CD4-positive, alpha-beta memory T cell (primary cell): ENCODE measurements around the gene CDKN2A. TPM values are rescaled to one million over a fixed set of nuclear protein-coding genes. Genes with fewer than 3 reads are reported as not detected.

Experiments
- CTCF ChIA-PET: fragments of 350-600 bp; sonication (Branson Sonifier 250); formaldehyde crosslinking; loops from one replicate; lab custom pipeline; 2021; ENCODE audit warnings: inconsistent platforms; ENCODE audit not compliant: partially characterized antibody; lab: Charles Lee
- POLR2A ChIA-PET: fragments of 350-600 bp; sonication (Branson Sonifier 250); formaldehyde crosslinking; loops from one replicate; lab custom pipeline; 2021; ENCODE audit not compliant: partially characterized antibody; lab: Charles Lee
- DNase-seq, 5 donors: peaks; one replicate each; pipeline versions ENCODE4 v3.0.0 to v3.0.0-alpha.2; 2020 to 2022; ENCODE audit warnings: mixed read lengths in 1 of 5
- H3K27ac ChIP-seq: one replicate; pipeline ENCODE4 v1.7.0; 2013; ENCODE audit warnings: low read depth, low read length
- H3K27me3 ChIP-seq: 2 replicates; pipeline ENCODE4 v1.7.0; 2013; ENCODE audit warnings: mild to moderate bottlenecking, low read length, moderate library complexity; ENCODE audit not compliant: insufficient read depth
- H3K36me3 ChIP-seq: 2 replicates; pipeline ENCODE4 v1.7.0; 2013; ENCODE audit warnings: mild to moderate bottlenecking, low read length, moderate library complexity; ENCODE audit not compliant: insufficient read depth
- H3K4me1 ChIP-seq: 2 replicates; pipeline ENCODE4 v1.7.0; 2013; ENCODE audit warnings: mild to moderate bottlenecking, low read length, moderate library complexity; ENCODE audit not compliant: insufficient read depth
- H3K4me3 ChIP-seq, 2 donors: one replicate each; pipeline ENCODE4 v1.7.0; 2013; ENCODE audit warnings: low read length in 2 of 2, mild to moderate bottlenecking in 1 of 2
- H3K9me3 ChIP-seq, 2 donors: one replicate each; pipeline ENCODE4 v1.7.0; 2013; ENCODE audit warnings: low read length in 2 of 2, control low read depth in 1 of 2; ENCODE audit not compliant: control insufficient read depth in 1 of 2
- H3K27ac Mint-ChIP-seq, 7 donors: one replicate each; pipeline ENCODE4 v1.8.0; 2020 to 2021; ENCODE audit warnings: mixed read lengths in 7 of 7, mild to moderate bottlenecking in 6 of 7, inconsistent platforms in 3 of 7, moderate library complexity in 3 of 7
- H3K27me3 Mint-ChIP-seq, 2 donors: one replicate each; pipeline ENCODE4 v1.8.0; 2020 to 2021; ENCODE audit warnings: mixed read lengths in 2 of 2
- H3K36me3 Mint-ChIP-seq, 2 donors: one replicate each; pipeline ENCODE4 v1.8.0; 2020 to 2021; ENCODE audit warnings: mixed read lengths in 2 of 2, inconsistent platforms in 1 of 2, mild to moderate bottlenecking in 1 of 2
- H3K4me1 Mint-ChIP-seq, 4 donors: one replicate each; pipeline ENCODE4 v1.8.0; 2020 to 2021; ENCODE audit warnings: mixed read lengths in 4 of 4, mild to moderate bottlenecking in 1 of 4
- H3K4me3 Mint-ChIP-seq, 8 donors: one replicate each; pipeline ENCODE4 v1.8.0; 2020 to 2021; ENCODE audit warnings: mixed read lengths in 8 of 8, mild to moderate bottlenecking in 7 of 8, moderate library complexity in 6 of 8, inconsistent platforms in 3 of 8
- H3K9me3 Mint-ChIP-seq, 8 donors: one replicate each; pipeline ENCODE4 v1.8.0; 2020 to 2021; ENCODE audit warnings: mixed read lengths in 8 of 8, mild to moderate bottlenecking in 5 of 8, inconsistent platforms in 3 of 8, moderate library complexity in 1 of 8
- intact Hi-C: fragments of 100-400 bp; cut with micrococcal nuclease; formaldehyde crosslinking; loops from one replicate; pipeline ENCODE4 v1.15.1; 2023
- polyA plus RNA-seq, 2 donors: library from polyadenylated mRNA; unstranded; fragments of 300-500 nt; fragmentation: Illumina TruSeq; gene quantifications; one replicate each; pipeline ENCODE4 v1.2.3, GENCODE V29; 2021
- total RNA-seq, 2 experiments: library from RNA; stranded (reverse); gene quantifications; one replicate each; pipeline ENCODE4 v1.2.3, GENCODE V29; 2021

CDKN2A gene
- total and polyA plus RNA-seq, 4 experiments from 2014 or later, result 5.4 to 7.0 (median 6.2) TPM

- peaks cover 22% of the 10 kb centered on the region for H3K4me1 ChIP-seq
- no peak overlapping the region for H3K27ac ChIP-seq
- DNase-seq, result peak in 1 of 5 donors; percentile 36
- Mint-ChIP-seq H3K9me3 (peaks cover 4 to 58% (median 48%) of the 10 kb centered on the region in 8 donors), H3K36me3 (peaks cover 9 to 11% of the 10 kb centered on the region in 2 donors), H3K4me1 (peaks cover 17 to 45% (median 30%) of the 10 kb centered on the region in 4 donors), H3K27ac (peak overlapping the region in 4 of 7 donors; percentile 78 to 96 (median 86)), H3K4me3 (peak overlapping the region; percentile 15 to 70 (median 42)), H3K27me3 (peaks cover 79 to 85% of the 10 kb centered on the region in 2 donors)
- intact Hi-C loops, result loop anchor here (5.0 kb wide), 2 partner anchors 39 to 46 kb away; partner anchors contain the start of gene CDKN2B
- POLR2A ChIA-PET, result interaction anchor here (1.2 to 1.9 kb wide), 4 partner anchors 26 to 165 kb away, joined by 3 to 6 read pairs (median 4); partner anchors contain the start of genes CDKN2A, CDKN2B and CDKN2B-AS1
- no peak overlapping the region for H3K4me3 ChIP-seq
- CTCF ChIA-PET, result interaction anchor here (0.9 to 5.1 kb wide), 4 partner anchors 8 to 155 kb away, joined by 3 to 39 read pairs (median 6); partner anchors contain the start of genes CDKN2A, CDKN2B and CDKN2B-AS1
- H3K27me3 ChIP-seq, result peaks cover 87% of the 10 kb centered on the region
- H3K9me3 ChIP-seq, result no peaks in the 10 kb centered on the region
- no peaks in the 10 kb centered on the region for H3K36me3 ChIP-seq
Measured at GRCh38 chr9:21968331-21969010, 25.7 kb downstream of the CDKN2A start.

- Histone ChIP-seq H3K27me3 (peaks cover 82% of the 10 kb centered on the region), H3K36me3 (no peaks in the 10 kb centered on the region), H3K9me3 (no peaks in the 10 kb centered on the region), H3K4me1 (peaks cover 22% of the 10 kb centered on the region), H3K27ac (no peak overlapping the region), H3K4me3 (no peak overlapping the region)
- Mint-ChIP-seq H3K9me3 (peaks cover 9 to 63% (median 50%) of the 10 kb centered on the region in 8 donors), H3K27ac (peak overlapping the region in 4 of 7 donors; percentile 13 to 86 (median 57)), H3K27me3 (peaks cover 83 to 90% of the 10 kb centered on the region in 2 donors), H3K36me3 (peaks cover 10 to 11% of the 10 kb centered on the region in 2 donors), H3K4me1 (peaks cover 17 to 47% (median 30%) of the 10 kb centered on the region in 4 donors), H3K4me3 (peak overlapping the region in 3 of 8 donors; percentile 9 to 44 (median 33))
- DNase-seq, result peak in 1 of 5 donors; percentile 20
- intact Hi-C loops, result loop anchor here (5.0 kb wide), 2 partner anchors 40 to 45 kb away; partner anchors contain the start of gene CDKN2B
- CTCF ChIA-PET, result interaction anchor here (0.7 to 5.1 kb wide), 5 partner anchors 9 to 154 kb away, joined by 3 to 39 read pairs (median 4); partner anchors contain the start of genes CDKN2A, CDKN2B and CDKN2B-AS1
- POLR2A ChIA-PET, result interaction anchor here (0.6 to 1.4 kb wide), 3 partner anchors 48 to 637 kb away, joined by 3 to 5 read pairs (median 4); no protein-coding TSS in a partner anchor
Measured at GRCh38 chr9:21967702-21968101, 26.5 kb downstream of the CDKN2A start.

GRCh38 chr9:21967169-21967568 is 27.0 kb downstream of the CDKN2A start:
- intact Hi-C loops, result loop anchor here (5.0 kb wide), 2 partner anchors 40 to 45 kb away; partner anchors contain the start of gene CDKN2B
- no peak for DNase-seq
- Mint-ChIP-seq H3K4me3 (peak overlapping the region in 1 of 8 donors; percentile 29), H3K9me3 (peaks cover 9 to 62% (median 53%) of the 10 kb centered on the region in 8 donors), H3K27ac (peak overlapping the region in 4 of 7 donors; percentile 13 to 86 (median 71)), H3K4me1 (peaks cover 17 to 47% (median 30%) of the 10 kb centered on the region in 4 donors), H3K36me3 (peaks cover 10 to 11% of the 10 kb centered on the region in 2 donors), H3K27me3 (peaks cover 80 to 88% of the 10 kb centered on the region in 2 donors)
- ChIA-PET CTCF (interaction anchor here (2.2 to 5.1 kb wide), 2 partner anchors 42 to 153 kb away, joined by 9 to 39 read pairs; partner anchors contain the start of gene CDKN2B), POLR2A (interaction anchor here (1.2 kb wide), 1 partner anchor 164 kb away, joined by 3 read pairs; no protein-coding TSS in a partner anchor)
- Histone ChIP-seq H3K27me3 (peaks cover 79% of the 10 kb centered on the region), H3K4me1 (peaks cover 22% of the 10 kb centered on the region), H3K36me3 (no peaks in the 10 kb centered on the region), H3K27ac (no peak overlapping the region), H3K4me3 (no peak overlapping the region), H3K9me3 (no peaks in the 10 kb centered on the region)

GRCh38 chr9:21966140-21966851 is 27.9 kb downstream of the CDKN2A start:
- H3K27ac Mint-ChIP-seq, result peak overlapping the region in 5 of 7 donors; percentile 3 to 86 (median 72)
- Histone ChIP-seq H3K9me3 (no peaks in the 10 kb centered on the region), H3K4me1 (peaks cover 22% of the 10 kb centered on the region), H3K27ac (no peak overlapping the region), H3K36me3 (no peaks in the 10 kb centered on the region), H3K4me3 (no peak overlapping the region), H3K27me3 (peaks cover 74% of the 10 kb centered on the region)
- DNase-seq, result peak in 2 of 5 donors; percentile 12 to 38
- peak overlapping the region in 5 of 8 donors; percentile 39 to 74 (median 49) for H3K4me3 Mint-ChIP-seq
- H3K36me3 Mint-ChIP-seq, result peaks cover 10 to 11% of the 10 kb centered on the region in 2 donors
- ChIA-PET CTCF (interaction anchor here (1.2 kb wide), 2 partner anchors 46 to 153 kb away, joined by 4 read pairs; no protein-coding TSS in a partner anchor), POLR2A (no interaction called here)
- H3K4me1 Mint-ChIP-seq, result peaks cover 17 to 47% (median 29%) of the 10 kb centered on the region in 4 donors
- H3K9me3 Mint-ChIP-seq, result peaks cover 9 to 59% (median 52%) of the 10 kb centered on the region in 8 donors
- intact Hi-C loops, result loop anchor here (5.0 kb wide), 2 partner anchors 41 to 44 kb away; partner anchors contain the start of gene CDKN2B
- H3K27me3 Mint-ChIP-seq, result peaks cover 79 to 89% of the 10 kb centered on the region in 2 donors

- Mint-ChIP-seq H3K4me3 (peak overlapping the region; percentile 57 to 74 (median 64)), H3K36me3 (peaks cover 10 to 11% of the 10 kb centered on the region in 2 donors), H3K4me1 (peaks cover 15 to 47% (median 27%) of the 10 kb centered on the region in 4 donors), H3K27me3 (peaks cover 76 to 88% of the 10 kb centered on the region in 2 donors), H3K27ac (peak overlapping the region in 5 of 7 donors; percentile 57 to 81 (median 72)), H3K9me3 (peaks cover 9 to 56% (median 49%) of the 10 kb centered on the region in 8 donors)
- Histone ChIP-seq H3K27me3 (peaks cover 69% of the 10 kb centered on the region), H3K4me3 (peak overlapping the region in 1 of 2 donors; percentile 44), H3K9me3 (no peaks in the 10 kb centered on the region), H3K36me3 (no peaks in the 10 kb centered on the region), H3K4me1 (peaks cover 22% of the 10 kb centered on the region), H3K27ac (no peak overlapping the region)
- ChIA-PET POLR2A (no interaction called here), CTCF (interaction anchor here (1.2 kb wide), 2 partner anchors 45 to 152 kb away, joined by 4 read pairs; no protein-coding TSS in a partner anchor)
- intact Hi-C loops, result loop anchor here (1.0 to 5.0 kb wide), 5 partner anchors 10 to 152 kb away; partner anchors contain the start of genes CDKN2A, CDKN2B and CDKN2B-AS1
- peak; percentile 30 to 50 (median 34) for DNase-seq
Measured at GRCh38 chr9:21965401-21965951, 28.7 kb downstream of the CDKN2A start.

- intact Hi-C loops, result loop anchor here (1.0 to 5.0 kb wide), 5 partner anchors 10 to 152 kb away; partner anchors contain the start of genes CDKN2A, CDKN2B and CDKN2B-AS1
- POLR2A ChIA-PET, result no interaction called here
- Mint-ChIP-seq H3K36me3 (peaks cover 9 to 10% of the 10 kb centered on the region in 2 donors), H3K4me3 (peak overlapping the region; percentile 57 to 74 (median 68)), H3K27me3 (peaks cover 73 to 85% of the 10 kb centered on the region in 2 donors), H3K4me1 (peaks cover 14 to 43% (median 27%) of the 10 kb centered on the region in 4 donors), H3K27ac (peak overlapping the region; percentile 24 to 81 (median 57)), H3K9me3 (peaks cover 8 to 51% (median 44%) of the 10 kb centered on the region in 8 donors)
- Histone ChIP-seq H3K27me3 (peaks cover 64% of the 10 kb centered on the region), H3K36me3 (no peaks in the 10 kb centered on the region), H3K9me3 (no peaks in the 10 kb centered on the region), H3K4me1 (peaks cover 22% of the 10 kb centered on the region), H3K4me3 (peak overlapping the region in 1 of 2 donors; percentile 44), H3K27ac (no peak overlapping the region)
- DNase-seq, result peak; percentile 56 to 86 (median 62)
- CTCF ChIA-PET, result interaction anchor here (1.0 kb wide), 1 partner anchor 44 kb away, joined by 4 read pairs; the partner anchor contains the start of gene CDKN2B
Measured at GRCh38 chr9:21964925-21965385, 29.2 kb downstream of the CDKN2A start.
